HEK293 (cell line): ENCODE results near the gene NUP43.

ENCODE experiments used
- KLF1 ChIP-seq: fragments of 450-650 bp; formaldehyde crosslinking; IDR thresholded peaks from 2 replicates; pipeline ENCODE4 v1.5.1; 2016; ENCODE audit warnings: missing biosample characterization, missing genetic modification characterization
- YY2 ChIP-seq: fragments of 450-650 bp; formaldehyde crosslinking; IDR thresholded peaks from 2 replicates; pipeline ENCODE4 v1.5.1; 2016; ENCODE audit warnings: missing biosample characterization, missing genetic modification characterization
- ZNF133 ChIP-seq: fragments of 450-650 bp; formaldehyde crosslinking; IDR thresholded peaks from 2 replicates; pipeline ENCODE4 v1.5.1; 2016; ENCODE audit warnings: missing biosample characterization, missing genetic modification characterization
- ZNF184 ChIP-seq: fragments of 450-650 bp; IDR thresholded peaks from 2 replicates; pipeline ENCODE4 v1.5.1; 2018; ENCODE audit warnings: missing biosample characterization, mild to moderate bottlenecking, missing genetic modification characterization
- ZNF2 ChIP-seq: fragments of 450-650 bp; formaldehyde crosslinking; IDR thresholded peaks from 2 replicates; pipeline ENCODE4 v1.5.1; 2016; ENCODE audit warnings: missing biosample characterization, missing genetic modification characterization
- ZNF239 ChIP-seq: fragments of 450-650 bp; formaldehyde crosslinking; IDR thresholded peaks from 2 replicates; pipeline ENCODE4 v1.5.1; 2016; ENCODE audit warnings: missing biosample characterization, missing genetic modification characterization
- ZNF24 ChIP-seq: fragments of 450-650 bp; formaldehyde crosslinking; IDR thresholded peaks from 2 replicates; pipeline ENCODE4 v1.5.1; 2016; ENCODE audit warnings: missing biosample characterization, missing genetic modification characterization
- ZNF302 ChIP-seq: fragments of 450-650 bp; formaldehyde crosslinking; IDR thresholded peaks from 2 replicates; pipeline ENCODE4 v1.5.1; 2016; ENCODE audit warnings: missing biosample characterization, missing genetic modification characterization, low read depth
- ZNF37A ChIP-seq: fragments of 450-650 bp; IDR thresholded peaks from 2 replicates; pipeline ENCODE4 v1.5.1; 2018; ENCODE audit warnings: missing biosample characterization, missing genetic modification characterization
- ZNF426 ChIP-seq: fragments of 450-650 bp; formaldehyde crosslinking; IDR thresholded peaks from 2 replicates; pipeline ENCODE4 v1.5.1; 2017; ENCODE audit warnings: missing biosample characterization, missing genetic modification characterization, mild to moderate bottlenecking, inconsistent platforms, moderate library complexity
- ZNF473 ChIP-seq: fragments of 450-650 bp; formaldehyde crosslinking; IDR thresholded peaks from 2 replicates; pipeline ENCODE4 v1.5.1; 2017; ENCODE audit warnings: missing biosample characterization, missing genetic modification characterization
- ZNF48 ChIP-seq: fragments of 450-650 bp; formaldehyde crosslinking; IDR thresholded peaks from 2 replicates; pipeline ENCODE4 v1.5.1; 2016; ENCODE audit warnings: missing biosample characterization, missing genetic modification characterization
- ZNF600 ChIP-seq: fragments of 450-650 bp; formaldehyde crosslinking; IDR thresholded peaks from 2 replicates; pipeline ENCODE4 v1.5.1; 2016; ENCODE audit warnings: missing biosample characterization, missing genetic modification characterization
- ZNF623 ChIP-seq: fragments of 450-650 bp; formaldehyde crosslinking; IDR thresholded peaks from 2 replicates; pipeline ENCODE4 v1.5.1; 2016; ENCODE audit warnings: missing biosample characterization, missing genetic modification characterization
- ZNF626 ChIP-seq: fragments of 450-650 bp; sonication (Bioruptor Pico); formaldehyde crosslinking; IDR thresholded peaks from 2 replicates; pipeline ENCODE4 v1.5.1; 2018; ENCODE audit warnings: missing biosample characterization, missing genetic modification characterization, inconsistent platforms
- ZNF677 ChIP-seq: fragments of 450-650 bp; IDR thresholded peaks from 2 replicates; pipeline ENCODE4 v1.5.0; 2018; ENCODE audit warnings: missing biosample characterization, mild to moderate bottlenecking, missing genetic modification characterization, moderate library complexity
- ZNF701 ChIP-seq: fragments of 450-650 bp; formaldehyde crosslinking; IDR thresholded peaks from 2 replicates; pipeline ENCODE4 v1.5.1; 2016; ENCODE audit warnings: missing biosample characterization, missing genetic modification characterization
- ZNF76 ChIP-seq: fragments of 450-650 bp; formaldehyde crosslinking; IDR thresholded peaks from 2 replicates; pipeline ENCODE4; 2016; ENCODE audit warnings: low read depth, missing biosample characterization, missing genetic modification characterization, borderline replicate concordance
- ZNF777 ChIP-seq: fragments of 450-650 bp; formaldehyde crosslinking; IDR thresholded peaks from 2 replicates; pipeline ENCODE4 v1.5.1; 2017; ENCODE audit warnings: missing biosample characterization, missing genetic modification characterization, borderline replicate concordance
- ZSCAN23 ChIP-seq: fragments of 450-650 bp; formaldehyde crosslinking; IDR thresholded peaks from 2 replicates; pipeline ENCODE4 v1.5.1; 2016; ENCODE audit warnings: missing biosample characterization, missing genetic modification characterization
- ZXDB ChIP-seq: fragments of 450-650 bp; formaldehyde crosslinking; IDR thresholded peaks from 2 replicates; pipeline ENCODE4 v1.5.1; 2016; ENCODE audit warnings: missing biosample characterization, missing genetic modification characterization
- TF ChIP-seq, protein P1 (sequence below): fragments of 450-650 bp; formaldehyde crosslinking; IDR thresholded peaks from 2 replicates; pipeline ENCODE4 v1.5.1; 2016; ENCODE audit warnings: missing biosample characterization, missing genetic modification characterization
- TF ChIP-seq, protein P2 (sequence below): fragments of 450-650 bp; formaldehyde crosslinking; IDR thresholded peaks from 2 replicates; pipeline ENCODE4 v1.5.1; 2016; ENCODE audit warnings: missing biosample characterization, missing genetic modification characterization
- TF ChIP-seq, protein P3 (sequence below): fragments of 450-650 bp; formaldehyde crosslinking; IDR thresholded peaks from 2 replicates; pipeline ENCODE4 v1.5.1; 2017; ENCODE audit warnings: missing biosample characterization, missing genetic modification characterization
- TF ChIP-seq, protein P4 (sequence below): fragments of 450-650 bp; formaldehyde crosslinking; IDR thresholded peaks from 2 replicates; pipeline ENCODE4 v1.5.1; 2016; ENCODE audit warnings: missing biosample characterization, missing genetic modification characterization
- TF ChIP-seq, protein P5 (sequence below): fragments of 450-650 bp; formaldehyde crosslinking; IDR thresholded peaks from 2 replicates; pipeline ENCODE4 v1.5.1; 2017; ENCODE audit warnings: missing biosample characterization, mild to moderate bottlenecking, missing genetic modification characterization, moderate library complexity
- TF ChIP-seq, protein P6 (sequence below): fragments of 450-650 bp; formaldehyde crosslinking; IDR thresholded peaks from 2 replicates; pipeline ENCODE4 v1.5.1; 2016; ENCODE audit warnings: missing biosample characterization, missing genetic modification characterization
- TF ChIP-seq, protein P7 (sequence below): fragments of 450-650 bp; formaldehyde crosslinking; IDR thresholded peaks from 2 replicates; pipeline ENCODE4 v1.5.1; 2016; ENCODE audit warnings: missing biosample characterization, missing genetic modification characterization
- TF ChIP-seq, protein P8 (sequence below): fragments of 450-650 bp; formaldehyde crosslinking; IDR thresholded peaks from 2 replicates; pipeline ENCODE4 v1.5.1; 2016; ENCODE audit warnings: missing biosample characterization, missing genetic modification characterization

Gene NUP43

DNA sequence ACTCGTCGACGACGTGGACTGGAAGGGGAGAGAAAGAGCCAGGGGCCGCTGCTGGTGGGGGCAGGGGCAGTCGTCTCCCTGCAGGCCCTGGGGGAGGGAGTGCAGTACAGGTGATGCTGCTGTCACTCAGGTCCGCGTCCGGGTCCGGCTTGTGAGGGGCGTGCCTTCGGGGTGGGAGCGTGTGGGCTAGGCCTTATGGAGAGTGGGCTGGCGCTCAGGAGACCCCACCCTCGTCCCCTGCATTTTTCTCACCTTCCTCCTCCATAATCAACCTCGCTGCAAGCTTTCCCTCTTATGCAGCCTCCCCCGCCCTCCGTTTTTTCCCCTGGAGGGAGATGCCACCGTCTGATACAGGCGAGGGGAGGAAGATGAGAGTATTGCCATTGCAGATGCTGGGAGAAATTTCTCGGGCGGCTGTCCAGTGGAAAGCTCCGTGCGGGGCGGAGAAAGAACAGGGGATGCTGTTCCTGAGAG, 3.8 kb upstream of the NUP43 start (continued):
- TF ChIP-seq, protein P1, sequence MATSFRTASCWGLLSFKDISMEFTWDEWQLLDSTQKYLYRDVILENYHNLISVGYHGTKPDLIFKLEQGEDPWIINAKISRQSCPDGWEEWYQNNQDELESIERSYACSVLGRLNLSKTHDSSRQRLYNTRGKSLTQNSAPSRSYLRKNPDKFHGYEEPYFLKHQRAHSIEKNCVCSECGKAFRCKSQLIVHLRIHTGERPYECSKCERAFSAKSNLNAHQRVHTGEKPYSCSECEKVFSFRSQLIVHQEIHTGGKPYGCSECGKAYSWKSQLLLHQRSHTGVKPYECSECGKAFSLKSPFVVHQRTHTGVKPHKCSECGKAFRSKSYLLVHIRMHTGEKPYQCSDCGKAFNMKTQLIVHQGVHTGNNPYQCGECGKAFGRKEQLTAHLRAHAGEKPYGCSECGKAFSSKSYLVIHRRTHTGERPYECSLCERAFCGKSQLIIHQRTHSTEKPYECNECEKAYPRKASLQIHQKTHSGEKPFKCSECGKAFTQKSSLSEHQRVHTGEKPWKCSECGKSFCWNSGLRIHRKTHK (tag by site-specific recombination), result no peak
- TF ChIP-seq ZXDB (tag by site-specific recombination), result peak; percentile 93
- TF ChIP-seq ZNF701 (tag by site-specific recombination), result no peak
- TF ChIP-seq ZSCAN23 (tag by site-specific recombination), result no peak
- TF ChIP-seq ZNF239 (tag by site-specific recombination), result no peak
- peak; percentile 32; the same call in 1 of the 2 replicates for TF ChIP-seq ZNF600 (tag by site-specific recombination)
- TF ChIP-seq, protein P2, sequence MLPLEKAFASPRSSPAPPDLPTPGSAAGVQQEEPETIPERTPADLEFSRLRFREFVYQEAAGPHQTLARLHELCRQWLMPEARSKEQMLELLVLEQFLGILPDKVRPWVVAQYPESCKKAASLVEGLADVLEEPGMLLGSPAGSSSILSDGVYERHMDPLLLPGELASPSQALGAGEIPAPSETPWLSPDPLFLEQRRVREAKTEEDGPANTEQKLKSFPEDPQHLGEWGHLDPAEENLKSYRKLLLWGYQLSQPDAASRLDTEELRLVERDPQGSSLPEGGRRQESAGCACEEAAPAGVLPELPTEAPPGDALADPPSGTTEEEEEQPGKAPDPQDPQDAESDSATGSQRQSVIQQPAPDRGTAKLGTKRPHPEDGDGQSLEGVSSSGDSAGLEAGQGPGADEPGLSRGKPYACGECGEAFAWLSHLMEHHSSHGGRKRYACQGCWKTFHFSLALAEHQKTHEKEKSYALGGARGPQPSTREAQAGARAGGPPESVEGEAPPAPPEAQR (tag by site-specific recombination), result no peak
- no peak for TF ChIP-seq ZNF37A (tag by site-specific recombination)
- TF ChIP-seq ZNF623 (tag by site-specific recombination), result no peak
- TF ChIP-seq, protein P3, sequence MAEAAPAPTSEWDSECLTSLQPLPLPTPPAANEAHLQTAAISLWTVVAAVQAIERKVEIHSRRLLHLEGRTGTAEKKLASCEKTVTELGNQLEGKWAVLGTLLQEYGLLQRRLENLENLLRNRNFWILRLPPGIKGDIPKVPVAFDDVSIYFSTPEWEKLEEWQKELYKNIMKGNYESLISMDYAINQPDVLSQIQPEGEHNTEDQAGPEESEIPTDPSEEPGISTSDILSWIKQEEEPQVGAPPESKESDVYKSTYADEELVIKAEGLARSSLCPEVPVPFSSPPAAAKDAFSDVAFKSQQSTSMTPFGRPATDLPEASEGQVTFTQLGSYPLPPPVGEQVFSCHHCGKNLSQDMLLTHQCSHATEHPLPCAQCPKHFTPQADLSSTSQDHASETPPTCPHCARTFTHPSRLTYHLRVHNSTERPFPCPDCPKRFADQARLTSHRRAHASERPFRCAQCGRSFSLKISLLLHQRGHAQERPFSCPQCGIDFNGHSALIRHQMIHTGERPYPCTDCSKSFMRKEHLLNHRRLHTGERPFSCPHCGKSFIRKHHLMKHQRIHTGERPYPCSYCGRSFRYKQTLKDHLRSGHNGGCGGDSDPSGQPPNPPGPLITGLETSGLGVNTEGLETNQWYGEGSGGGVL (tag by site-specific recombination), result peak; percentile 97
- no peak for TF ChIP-seq ZNF777
- TF ChIP-seq ZNF426 (tag by site-specific recombination), result no peak
- no peak for TF ChIP-seq ZNF76 (tag by site-specific recombination)
- TF ChIP-seq, protein P4, sequence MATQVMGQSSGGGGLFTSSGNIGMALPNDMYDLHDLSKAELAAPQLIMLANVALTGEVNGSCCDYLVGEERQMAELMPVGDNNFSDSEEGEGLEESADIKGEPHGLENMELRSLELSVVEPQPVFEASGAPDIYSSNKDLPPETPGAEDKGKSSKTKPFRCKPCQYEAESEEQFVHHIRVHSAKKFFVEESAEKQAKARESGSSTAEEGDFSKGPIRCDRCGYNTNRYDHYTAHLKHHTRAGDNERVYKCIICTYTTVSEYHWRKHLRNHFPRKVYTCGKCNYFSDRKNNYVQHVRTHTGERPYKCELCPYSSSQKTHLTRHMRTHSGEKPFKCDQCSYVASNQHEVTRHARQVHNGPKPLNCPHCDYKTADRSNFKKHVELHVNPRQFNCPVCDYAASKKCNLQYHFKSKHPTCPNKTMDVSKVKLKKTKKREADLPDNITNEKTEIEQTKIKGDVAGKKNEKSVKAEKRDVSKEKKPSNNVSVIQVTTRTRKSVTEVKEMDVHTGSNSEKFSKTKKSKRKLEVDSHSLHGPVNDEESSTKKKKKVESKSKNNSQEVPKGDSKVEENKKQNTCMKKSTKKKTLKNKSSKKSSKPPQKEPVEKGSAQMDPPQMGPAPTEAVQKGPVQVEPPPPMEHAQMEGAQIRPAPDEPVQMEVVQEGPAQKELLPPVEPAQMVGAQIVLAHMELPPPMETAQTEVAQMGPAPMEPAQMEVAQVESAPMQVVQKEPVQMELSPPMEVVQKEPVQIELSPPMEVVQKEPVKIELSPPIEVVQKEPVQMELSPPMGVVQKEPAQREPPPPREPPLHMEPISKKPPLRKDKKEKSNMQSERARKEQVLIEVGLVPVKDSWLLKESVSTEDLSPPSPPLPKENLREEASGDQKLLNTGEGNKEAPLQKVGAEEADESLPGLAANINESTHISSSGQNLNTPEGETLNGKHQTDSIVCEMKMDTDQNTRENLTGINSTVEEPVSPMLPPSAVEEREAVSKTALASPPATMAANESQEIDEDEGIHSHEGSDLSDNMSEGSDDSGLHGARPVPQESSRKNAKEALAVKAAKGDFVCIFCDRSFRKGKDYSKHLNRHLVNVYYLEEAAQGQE (tag by site-specific recombination), result peak; percentile 99
- TF ChIP-seq ZNF2 (tag by site-specific recombination), result no peak
- peak; percentile 56; the same call in 1 of the 2 replicates for TF ChIP-seq KLF1 (tag by site-specific recombination)
- TF ChIP-seq, protein P5, sequence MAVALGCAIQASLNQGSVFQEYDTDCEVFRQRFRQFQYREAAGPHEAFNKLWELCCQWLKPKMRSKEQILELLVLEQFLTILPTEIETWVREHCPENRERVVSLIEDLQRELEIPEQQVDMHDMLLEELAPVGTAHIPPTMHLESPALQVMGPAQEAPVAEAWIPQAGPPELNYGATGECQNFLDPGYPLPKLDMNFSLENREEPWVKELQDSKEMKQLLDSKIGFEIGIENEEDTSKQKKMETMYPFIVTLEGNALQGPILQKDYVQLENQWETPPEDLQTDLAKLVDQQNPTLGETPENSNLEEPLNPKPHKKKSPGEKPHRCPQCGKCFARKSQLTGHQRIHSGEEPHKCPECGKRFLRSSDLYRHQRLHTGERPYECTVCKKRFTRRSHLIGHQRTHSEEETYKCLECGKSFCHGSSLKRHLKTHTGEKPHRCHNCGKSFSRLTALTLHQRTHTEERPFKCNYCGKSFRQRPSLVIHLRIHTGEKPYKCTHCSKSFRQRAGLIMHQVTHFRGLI (tag by site-specific recombination), result no peak; the same call in 1 of the 2 replicates
- TF ChIP-seq YY2 (tag by site-specific recombination), result no peak
- TF ChIP-seq, protein P6, sequence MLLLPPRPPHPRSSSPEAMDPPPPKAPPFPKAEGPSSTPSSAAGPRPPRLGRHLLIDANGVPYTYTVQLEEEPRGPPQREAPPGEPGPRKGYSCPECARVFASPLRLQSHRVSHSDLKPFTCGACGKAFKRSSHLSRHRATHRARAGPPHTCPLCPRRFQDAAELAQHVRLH (tag by site-specific recombination), result no peak
- TF ChIP-seq ZNF302 (tag by site-specific recombination), result no peak
- TF ChIP-seq ZNF184 (tag by site-specific recombination), result no peak
- no peak for TF ChIP-seq ZNF626 (tag by site-specific recombination)
- TF ChIP-seq, protein P7, sequence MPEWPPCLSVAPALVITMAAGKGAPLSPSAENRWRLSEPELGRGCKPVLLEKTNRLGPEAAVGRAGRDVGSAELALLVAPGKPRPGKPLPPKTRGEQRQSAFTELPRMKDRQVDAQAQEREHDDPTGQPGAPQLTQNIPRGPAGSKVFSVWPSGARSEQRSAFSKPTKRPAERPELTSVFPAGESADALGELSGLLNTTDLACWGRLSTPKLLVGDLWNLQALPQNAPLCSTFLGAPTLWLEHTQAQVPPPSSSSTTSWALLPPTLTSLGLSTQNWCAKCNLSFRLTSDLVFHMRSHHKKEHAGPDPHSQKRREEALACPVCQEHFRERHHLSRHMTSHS (tag by site-specific recombination), result no peak
- no peak for TF ChIP-seq ZNF133 (tag by site-specific recombination)
- TF ChIP-seq ZNF48, result no peak
- TF ChIP-seq ZNF473, result no peak
- no peak for TF ChIP-seq ZNF24 (tag by site-specific recombination)
- TF ChIP-seq, protein P8, sequence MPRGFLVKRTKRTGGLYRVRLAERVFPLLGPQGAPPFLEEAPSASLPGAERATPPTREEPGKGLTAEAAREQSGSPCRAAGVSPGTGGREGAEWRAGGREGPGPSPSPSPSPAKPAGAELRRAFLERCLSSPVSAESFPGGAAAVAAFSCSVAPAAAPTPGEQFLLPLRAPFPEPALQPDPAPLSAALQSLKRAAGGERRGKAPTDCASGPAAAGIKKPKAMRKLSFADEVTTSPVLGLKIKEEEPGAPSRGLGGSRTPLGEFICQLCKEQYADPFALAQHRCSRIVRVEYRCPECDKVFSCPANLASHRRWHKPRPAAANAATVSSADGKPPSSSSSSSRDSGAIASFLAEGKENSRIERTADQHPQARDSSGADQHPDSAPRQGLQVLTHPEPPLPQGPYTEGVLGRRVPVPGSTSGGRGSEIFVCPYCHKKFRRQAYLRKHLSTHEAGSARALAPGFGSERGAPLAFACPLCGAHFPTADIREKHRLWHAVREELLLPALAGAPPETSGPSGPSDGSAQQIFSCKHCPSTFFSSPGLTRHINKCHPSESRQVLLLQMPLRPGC (tag by site-specific recombination), result 0 out of 2 replicates have a peak, but pooled peaks have one; percentile 7
- no peak for TF ChIP-seq ZNF677 (tag by site-specific recombination)
